Stimulated activated memory B cell treated with anti-CD40 and anti-IgM and Interleukin-4, amounts not matched to agents 10 μg/mL and 1 μg/mL and 100 μg/mL, for 72 hours (primary cell): ENCODE measurements around the gene LY86.

Source experiments
- ATAC-seq: fragments of 150-1000 bp; cut with Tn5 transposase; 2 replicates; pipeline ENCODE4 v1.10.0; 2021
- H3K27ac Mint-ChIP-seq: one replicate; pipeline ENCODE4 v1.8.0; 2022; ENCODE audit warnings: mild to moderate bottlenecking, mixed read lengths
- H3K27me3 Mint-ChIP-seq: one replicate; pipeline ENCODE4 v1.8.0; 2022; ENCODE audit warnings: mixed read lengths
- H3K36me3 Mint-ChIP-seq: one replicate; pipeline ENCODE4 v1.8.0; 2022; ENCODE audit warnings: mixed read lengths
- H3K4me1 Mint-ChIP-seq: one replicate; pipeline ENCODE4 v1.8.0; 2022; ENCODE audit warnings: mixed read lengths
- H3K4me3 Mint-ChIP-seq: one replicate; pipeline ENCODE4 v1.8.0; 2022; ENCODE audit warnings: mild to moderate bottlenecking, moderate library complexity, mixed read lengths
- H3K9me3 Mint-ChIP-seq: one replicate; pipeline ENCODE4 v1.8.0; 2022; ENCODE audit warnings: mixed read lengths

LY86 gene

DNA sequence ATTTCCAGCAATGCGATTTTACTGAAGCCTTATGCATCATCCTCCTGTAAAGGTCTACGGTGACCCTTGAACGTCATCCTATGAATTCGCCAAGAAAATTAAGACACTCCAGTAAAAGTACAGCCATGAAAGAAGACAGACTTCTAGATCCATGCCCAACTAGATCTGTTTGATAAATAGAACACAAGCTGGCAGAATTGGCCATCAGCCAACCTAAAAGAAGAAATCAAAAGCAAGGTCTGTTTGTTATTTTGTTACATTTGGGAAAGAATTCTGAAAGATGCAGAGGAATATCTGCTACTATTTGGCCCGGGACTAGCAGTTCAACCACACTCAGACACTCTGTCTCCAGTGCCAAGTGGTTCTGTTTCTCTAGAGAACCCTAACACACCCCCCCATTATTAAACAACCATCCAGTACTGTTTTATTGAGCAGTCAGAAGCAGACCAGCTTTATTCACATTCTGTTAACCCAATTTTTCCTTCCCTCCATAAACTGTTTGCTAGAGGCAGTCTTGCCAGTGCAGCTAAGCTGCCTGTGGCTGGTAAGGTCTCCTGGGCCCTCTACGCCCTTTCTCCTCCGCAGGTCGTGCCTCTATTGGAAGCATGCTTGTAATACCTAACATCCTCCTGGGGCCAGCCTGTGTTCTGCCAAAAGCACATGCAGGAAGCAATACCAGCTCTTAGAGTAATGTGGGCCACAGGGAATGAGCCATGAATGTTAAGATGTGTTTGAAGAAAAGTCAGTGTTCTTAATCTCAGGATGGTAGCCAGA is 30.7 kb downstream of the LY86 start:
- H3K4me3 Mint-ChIP-seq: no peak overlapping the region
- no peaks in the 10 kb centered on the region for H3K9me3 Mint-ChIP-seq
- H3K4me1 Mint-ChIP-seq: peaks cover 77% of the 10 kb centered on the region
- no peaks in the 10 kb centered on the region for H3K27me3 Mint-ChIP-seq
- peak overlapping the region; percentile 52 for H3K27ac Mint-ChIP-seq
- peaks cover 44% of the 10 kb centered on the region for H3K36me3 Mint-ChIP-seq
- no peak for ATAC-seq

DNA sequence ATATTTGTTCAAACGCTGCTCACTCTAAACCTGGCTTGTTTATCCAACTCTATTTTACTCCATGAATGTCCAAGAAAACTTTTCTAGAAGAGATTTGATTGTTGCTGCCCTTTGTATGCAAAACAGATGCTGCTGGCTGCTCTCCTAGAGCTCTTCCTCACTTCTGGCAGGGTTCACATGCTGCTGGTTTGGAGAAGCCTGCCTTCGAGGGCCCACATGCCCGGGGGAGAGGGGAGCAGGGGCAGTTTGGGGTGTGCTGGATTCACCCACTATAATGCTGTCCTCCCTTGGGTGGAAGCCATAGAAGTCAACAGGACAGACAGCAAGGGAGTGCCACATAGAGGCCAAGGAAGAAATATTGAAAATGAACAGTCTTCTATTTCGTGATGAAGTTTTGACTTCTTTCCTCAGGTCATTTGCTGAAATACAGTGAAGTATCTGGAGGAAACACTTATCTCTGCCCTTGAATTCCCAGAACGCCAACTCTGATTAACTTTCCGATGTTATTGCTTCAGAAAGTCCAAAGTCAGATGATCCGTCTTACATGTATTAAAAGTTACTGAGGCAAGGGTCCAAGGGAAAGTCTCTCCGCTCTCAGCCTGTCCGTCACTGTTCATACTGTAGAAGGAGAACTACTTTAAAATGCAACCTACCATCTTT is 32.4 kb downstream of the LY86 start:
- ATAC-seq: no peak
- no peak overlapping the region for H3K27ac Mint-ChIP-seq
- no peak overlapping the region for H3K4me3 Mint-ChIP-seq
- no peaks in the 10 kb centered on the region for H3K27me3 Mint-ChIP-seq
- peaks cover 50% of the 10 kb centered on the region for H3K36me3 Mint-ChIP-seq
- no peaks in the 10 kb centered on the region for H3K9me3 Mint-ChIP-seq
- peaks cover 78% of the 10 kb centered on the region for H3K4me1 Mint-ChIP-seq

DNA sequence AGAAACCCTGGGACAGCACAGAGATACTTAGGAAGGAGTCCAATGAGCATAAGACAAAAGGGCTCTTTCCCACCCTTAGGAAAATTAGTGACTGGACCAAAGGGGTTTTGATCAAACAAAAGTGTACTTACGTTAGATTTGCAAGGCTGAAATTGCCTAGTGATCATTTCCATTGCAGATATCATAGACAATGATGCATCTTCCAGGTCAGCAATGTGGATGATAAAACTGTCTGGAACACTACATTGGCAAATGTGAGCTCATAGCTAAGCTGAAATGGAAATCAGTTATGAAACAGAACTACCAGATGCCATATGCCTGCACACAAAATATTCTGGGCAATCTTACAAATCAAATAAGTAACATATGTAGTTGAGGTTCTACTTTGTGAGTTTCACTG is 34.0 kb downstream of the LY86 start:
- no peak for ATAC-seq
- Mint-ChIP-seq H3K27ac (no peak overlapping the region), H3K27me3 (no peaks in the 10 kb centered on the region), H3K4me3 (no peak overlapping the region), H3K36me3 (peaks cover 50% of the 10 kb centered on the region), H3K4me1 (peaks cover 68% of the 10 kb centered on the region), H3K9me3 (no peaks in the 10 kb centered on the region)

DNA sequence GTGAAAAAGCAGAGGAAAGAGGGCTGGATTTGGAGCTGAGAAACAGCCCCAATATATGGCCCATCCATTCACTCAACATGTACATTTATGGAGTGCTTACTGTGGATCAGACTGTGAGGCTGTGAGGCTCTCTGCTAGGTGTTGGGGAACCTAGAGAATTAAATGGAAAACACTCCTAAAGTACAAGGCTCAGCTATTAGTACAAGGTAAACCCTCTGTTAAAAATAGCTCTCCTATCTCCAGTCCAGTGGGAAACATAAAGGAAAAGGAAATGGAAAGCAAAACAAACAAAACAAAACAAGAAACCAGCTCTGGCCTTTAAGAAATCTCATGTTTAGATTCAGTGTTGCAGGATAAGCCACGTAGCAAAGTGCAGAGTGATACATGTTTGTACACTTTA is 35.0 kb downstream of the LY86 start:
- Mint-ChIP-seq H3K4me3 (no peak overlapping the region), H3K9me3 (no peaks in the 10 kb centered on the region), H3K4me1 (peaks cover 63% of the 10 kb centered on the region), H3K36me3 (peaks cover 52% of the 10 kb centered on the region), H3K27ac (no peak overlapping the region), H3K27me3 (no peaks in the 10 kb centered on the region)
- no peak for ATAC-seq

DNA sequence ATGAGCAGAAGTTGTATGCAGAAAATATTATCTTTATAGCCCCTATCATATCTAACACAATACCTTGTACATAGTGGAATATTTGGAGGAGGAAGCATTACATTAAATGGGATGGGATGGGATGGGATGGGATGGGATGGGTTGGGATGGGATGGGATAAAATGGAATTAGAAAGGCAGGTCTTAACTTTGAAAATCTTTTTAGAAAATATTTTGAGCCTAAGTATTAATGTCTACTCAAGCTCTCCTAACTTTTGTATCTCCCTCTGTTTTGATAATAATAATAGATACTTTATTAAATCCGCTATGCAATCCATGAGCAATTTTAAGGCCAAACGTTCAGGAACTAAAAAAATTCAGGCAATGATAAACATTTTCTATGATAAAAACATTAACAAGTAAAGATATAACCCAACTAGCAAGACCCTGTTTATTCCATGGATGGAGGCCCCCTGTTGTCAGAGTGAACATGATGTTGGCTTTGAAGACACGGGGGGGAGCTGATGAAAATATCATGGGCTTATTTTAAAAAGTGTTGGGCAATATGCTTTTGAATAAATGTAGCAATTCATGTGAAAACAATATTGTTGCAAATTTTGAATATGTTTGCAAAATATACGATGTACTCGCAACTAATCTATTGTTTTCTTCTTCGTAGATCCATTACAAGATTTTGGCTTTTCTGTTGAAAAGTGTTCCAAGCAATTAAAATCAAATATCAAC is 35.9 kb downstream of the LY86 start:
- H3K27ac Mint-ChIP-seq: no peak overlapping the region
- H3K36me3 Mint-ChIP-seq: peaks cover 49% of the 10 kb centered on the region

DNA sequence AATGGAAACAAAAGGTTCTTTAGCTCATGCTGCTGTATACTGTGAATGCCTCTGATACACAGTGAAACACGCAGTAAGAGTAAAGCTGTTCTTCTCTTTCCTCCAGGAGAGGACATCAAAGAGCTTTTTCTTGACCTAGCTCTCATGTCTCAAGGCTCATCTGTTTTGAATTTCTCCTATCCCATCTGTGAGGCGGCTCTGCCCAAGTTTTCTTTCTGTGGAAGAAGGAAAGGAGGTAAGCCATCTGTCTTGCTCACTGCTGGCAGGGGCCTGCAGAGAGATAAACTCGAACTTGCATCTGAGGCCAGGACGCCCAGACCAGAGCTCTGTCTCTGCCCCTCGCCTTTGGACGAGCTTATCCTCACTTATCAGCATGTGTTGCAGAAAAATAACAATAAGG is 37.7 kb downstream of the LY86 start:
- H3K4me3 Mint-ChIP-seq: no peak overlapping the region
- H3K9me3 Mint-ChIP-seq: no peaks in the 10 kb centered on the region
- H3K36me3 Mint-ChIP-seq: peaks cover 50% of the 10 kb centered on the region
- H3K4me1 Mint-ChIP-seq: peaks cover 41% of the 10 kb centered on the region
- no peak overlapping the region for H3K27ac Mint-ChIP-seq
- no peak for ATAC-seq
- no peaks in the 10 kb centered on the region for H3K27me3 Mint-ChIP-seq

More for the DNA sequence above, 35.9 kb downstream of the LY86 start:
- ATAC-seq: no peak
- no peak overlapping the region for H3K4me3 Mint-ChIP-seq
- peaks cover 56% of the 10 kb centered on the region for H3K4me1 Mint-ChIP-seq
- H3K27me3 Mint-ChIP-seq: no peaks in the 10 kb centered on the region
- H3K9me3 Mint-ChIP-seq: no peaks in the 10 kb centered on the region

DNA sequence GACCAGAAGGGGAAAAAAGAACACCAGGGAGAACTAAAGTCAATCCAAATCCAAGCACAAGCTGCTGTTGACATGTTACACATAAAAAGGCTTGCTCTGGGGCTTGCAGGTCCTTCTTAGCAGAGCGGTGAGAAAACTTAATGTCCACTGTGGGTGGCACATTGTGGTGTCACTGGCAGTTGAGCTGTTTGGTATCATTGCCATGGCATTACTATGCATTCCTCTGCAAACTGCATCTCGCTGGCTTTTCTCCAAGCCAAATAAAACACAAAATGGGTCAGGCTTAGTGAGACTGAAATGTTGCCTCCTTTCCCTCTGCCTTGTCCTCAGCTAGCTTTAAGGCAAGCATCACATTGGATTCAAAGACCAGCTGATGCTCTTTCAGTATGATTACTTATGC is 40.9 kb downstream of the LY86 start:
- no peaks in the 10 kb centered on the region for H3K27me3 Mint-ChIP-seq
- no peaks in the 10 kb centered on the region for H3K9me3 Mint-ChIP-seq
- ATAC-seq: no peak
- no peak overlapping the region for H3K4me3 Mint-ChIP-seq
- H3K36me3 Mint-ChIP-seq: peaks cover 63% of the 10 kb centered on the region
- no peak overlapping the region for H3K27ac Mint-ChIP-seq
- H3K4me1 Mint-ChIP-seq: peaks cover 30% of the 10 kb centered on the region

DNA sequence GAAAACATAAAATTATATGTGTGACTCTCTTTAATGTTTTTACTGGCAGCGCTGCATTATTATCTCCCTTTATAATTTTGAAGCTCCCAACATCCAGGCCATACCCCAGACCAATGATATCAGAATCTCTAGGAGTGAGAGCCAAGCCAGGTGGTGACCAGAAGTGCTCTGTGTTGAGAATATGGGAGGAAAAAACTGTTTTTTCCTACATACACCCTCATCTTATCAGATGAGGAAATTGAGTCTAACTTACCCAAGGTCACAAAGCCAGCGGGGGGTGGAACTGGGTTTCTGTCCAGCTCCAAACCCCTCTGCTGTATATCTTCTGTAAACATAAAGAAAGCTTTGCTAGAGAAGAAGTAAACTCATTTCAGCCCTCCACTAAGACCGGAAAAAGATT is 42.5 kb downstream of the LY86 start:
- Mint-ChIP-seq H3K27me3 (no peaks in the 10 kb centered on the region), H3K4me3 (no peak overlapping the region), H3K27ac (no peak overlapping the region), H3K9me3 (no peaks in the 10 kb centered on the region), H3K36me3 (peaks cover 61% of the 10 kb centered on the region), H3K4me1 (peaks cover 34% of the 10 kb centered on the region)
- no peak for ATAC-seq

DNA sequence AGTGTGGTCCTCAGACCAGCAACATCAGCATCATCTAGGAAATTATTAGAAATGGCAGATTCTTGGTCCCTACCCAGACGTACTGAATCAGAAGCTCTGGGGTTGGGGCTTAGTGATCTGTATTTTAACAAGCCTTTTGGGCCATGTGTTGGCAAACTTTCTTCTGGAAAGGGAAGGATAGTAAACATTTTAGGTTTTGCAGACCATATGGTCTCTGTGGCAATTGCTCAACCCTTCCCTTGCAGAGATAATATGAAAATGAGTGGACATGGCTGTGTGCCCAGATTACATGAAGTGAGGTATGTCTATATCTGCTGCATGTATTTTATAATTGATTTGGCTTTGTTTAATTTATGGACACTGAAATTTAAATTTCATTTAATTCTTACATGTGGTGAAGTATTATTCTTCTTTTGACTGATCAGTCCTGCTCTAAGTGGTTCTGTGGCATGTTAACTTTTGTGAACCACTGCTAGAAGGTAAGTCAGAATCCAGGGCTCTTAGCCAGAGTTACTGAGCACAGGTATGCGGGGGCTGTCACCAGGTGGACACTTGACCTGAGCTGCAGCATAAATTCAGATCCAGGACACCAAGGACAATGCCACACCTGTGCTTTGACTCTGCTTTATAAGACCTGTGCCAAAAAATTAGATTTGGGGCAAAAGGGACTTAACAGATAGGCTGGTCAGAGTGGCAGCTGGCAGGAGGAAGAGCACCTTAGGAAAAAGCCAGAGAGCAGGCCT is 43.2 kb downstream of the LY86 start:
- Mint-ChIP-seq H3K27ac (peak overlapping the region; percentile 24), H3K4me1 (peaks cover 39% of the 10 kb centered on the region), H3K36me3 (peaks cover 57% of the 10 kb centered on the region), H3K9me3 (no peaks in the 10 kb centered on the region), H3K27me3 (no peaks in the 10 kb centered on the region), H3K4me3 (no peak overlapping the region)
- ATAC-seq: no peak

DNA sequence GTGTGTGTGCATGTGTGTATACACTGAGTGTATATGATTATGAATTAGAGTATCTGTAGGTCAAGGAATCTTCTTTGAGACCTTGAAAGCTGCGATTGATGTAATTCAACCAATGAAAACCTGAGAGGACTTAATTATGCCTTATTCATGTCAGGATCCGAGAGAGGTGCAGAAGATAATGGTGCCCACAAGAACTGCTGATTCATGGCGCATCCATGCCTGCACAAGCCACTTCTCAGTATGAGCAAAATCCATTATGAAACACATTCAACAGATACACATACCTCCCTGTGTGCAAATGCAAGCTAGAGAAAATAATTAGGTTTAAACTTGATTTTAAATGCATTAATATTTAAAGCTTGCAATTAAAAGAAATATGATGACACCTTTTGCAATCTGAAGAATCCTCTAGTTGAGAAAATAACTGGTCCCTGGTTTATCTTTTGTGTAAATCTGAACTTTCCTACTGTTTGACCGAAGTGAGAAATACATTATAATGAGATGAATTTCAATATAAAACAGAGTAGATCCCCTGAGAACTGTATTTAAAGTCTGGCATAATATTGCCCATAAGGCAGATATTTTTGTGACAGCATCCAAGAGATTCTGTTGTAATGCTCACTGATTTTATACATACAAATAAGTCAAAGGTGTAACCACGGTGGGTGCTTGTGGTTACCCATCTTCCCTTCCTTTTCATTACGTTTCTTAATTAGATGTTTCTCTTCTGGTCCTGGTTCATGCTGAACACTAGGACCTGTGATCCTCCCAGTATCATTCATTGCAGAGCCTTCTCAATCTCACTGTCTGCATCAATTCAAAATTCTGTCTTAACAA is 45.6 kb downstream of the LY86 start:
- H3K9me3 Mint-ChIP-seq: no peaks in the 10 kb centered on the region

DNA sequence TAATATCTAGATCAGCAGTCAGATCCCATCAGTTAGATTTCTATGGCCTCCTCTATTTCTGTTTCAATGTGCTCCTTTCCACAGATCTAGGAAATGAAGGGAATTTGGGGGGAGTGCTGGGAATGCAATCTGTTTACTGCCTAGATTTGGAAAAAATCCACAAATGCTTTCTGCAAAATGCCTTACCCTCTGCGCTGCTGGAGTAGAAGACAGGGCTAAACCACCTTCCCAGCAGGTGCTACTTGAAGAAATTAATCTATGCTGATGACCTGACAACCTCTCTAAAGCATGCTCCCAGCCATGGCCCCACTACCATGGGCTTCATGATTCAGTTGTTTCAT is 46.2 kb downstream of the LY86 start:
- ATAC-seq: no peak
- no peaks in the 10 kb centered on the region for H3K27me3 Mint-ChIP-seq
- H3K9me3 Mint-ChIP-seq: no peaks in the 10 kb centered on the region
- H3K27ac Mint-ChIP-seq: peak overlapping the region; percentile 16
- no peak overlapping the region for H3K4me3 Mint-ChIP-seq
- peaks cover 34% of the 10 kb centered on the region for H3K4me1 Mint-ChIP-seq
- H3K36me3 Mint-ChIP-seq: peaks cover 47% of the 10 kb centered on the region

More for the DNA sequence above, 45.6 kb downstream of the LY86 start:
- Mint-ChIP-seq H3K36me3 (peaks cover 42% of the 10 kb centered on the region), H3K27me3 (no peaks in the 10 kb centered on the region), H3K4me3 (no peak overlapping the region), H3K4me1 (peaks cover 30% of the 10 kb centered on the region), H3K27ac (peak overlapping the region; percentile 16)
- no peak for ATAC-seq

DNA sequence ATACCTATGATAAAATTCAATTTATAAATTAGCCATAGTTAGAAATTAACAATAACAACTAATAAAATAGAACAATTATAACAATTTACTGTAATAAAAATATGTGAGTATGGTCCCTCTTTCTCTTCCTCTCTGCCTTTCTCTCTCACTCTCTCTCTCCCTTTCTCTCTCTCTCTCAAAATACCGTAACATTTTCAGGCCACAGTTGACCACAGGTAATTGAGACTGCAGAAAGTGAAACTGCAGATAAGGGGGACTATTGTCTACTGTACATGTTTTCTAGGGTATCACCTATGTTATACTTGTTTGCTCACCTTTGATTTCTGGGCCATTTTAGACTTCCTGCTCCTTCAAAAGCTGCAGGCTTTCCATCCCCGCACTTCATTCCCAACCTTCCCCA is 46.8 kb downstream of the LY86 start:
- Mint-ChIP-seq H3K36me3 (peaks cover 49% of the 10 kb centered on the region), H3K27me3 (no peaks in the 10 kb centered on the region), H3K9me3 (no peaks in the 10 kb centered on the region), H3K4me1 (peaks cover 35% of the 10 kb centered on the region), H3K27ac (peak overlapping the region; percentile 40), H3K4me3 (no peak overlapping the region)
- no peak for ATAC-seq

DNA sequence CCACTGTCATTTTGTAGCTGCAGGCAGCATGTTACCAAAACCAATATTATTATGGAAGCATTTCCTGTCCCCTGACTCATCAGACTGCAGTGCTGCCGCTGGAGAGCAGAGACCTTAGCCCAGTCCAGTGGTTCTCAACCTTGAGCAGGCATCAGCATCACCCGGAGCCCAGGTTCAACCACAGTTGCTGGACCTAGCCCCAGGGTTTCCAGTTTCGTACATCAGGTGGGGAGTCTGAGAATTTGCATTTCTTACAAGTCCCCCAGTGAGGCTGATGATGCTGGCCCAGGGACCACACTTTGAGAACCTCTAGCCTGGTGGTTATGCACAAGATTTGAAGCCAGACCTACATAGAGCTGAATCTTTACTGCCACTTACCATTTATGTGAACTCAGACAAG is 47.3 kb downstream of the LY86 start:
- Mint-ChIP-seq H3K4me1 (peaks cover 35% of the 10 kb centered on the region), H3K27ac (peak overlapping the region; percentile 40), H3K27me3 (no peaks in the 10 kb centered on the region), H3K36me3 (peaks cover 52% of the 10 kb centered on the region), H3K9me3 (no peaks in the 10 kb centered on the region), H3K4me3 (no peak overlapping the region)
- ATAC-seq: peak; percentile 39

DNA sequence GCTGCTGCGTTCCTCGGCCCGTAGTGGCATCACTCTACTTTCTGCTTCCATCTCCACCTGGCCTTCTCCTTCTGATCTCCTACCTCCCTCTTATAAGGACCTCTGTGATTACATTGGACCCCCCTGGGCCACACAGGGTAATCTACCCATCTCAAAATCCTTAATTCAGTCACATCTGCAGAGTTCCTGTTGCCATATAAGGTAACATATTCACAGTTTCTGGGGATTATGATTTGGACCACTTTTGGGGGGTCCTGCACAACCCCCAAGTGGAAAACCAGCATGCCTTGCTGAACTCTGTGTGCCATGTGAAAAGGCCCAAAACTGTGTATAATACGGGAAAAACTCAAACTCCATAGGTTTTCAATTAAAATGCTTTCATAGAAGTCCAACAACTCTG is 51.1 kb downstream of the LY86 start:
- H3K4me1 Mint-ChIP-seq: peaks cover 27% of the 10 kb centered on the region
- H3K27ac Mint-ChIP-seq: no peak overlapping the region
- H3K27me3 Mint-ChIP-seq: no peaks in the 10 kb centered on the region
- H3K36me3 Mint-ChIP-seq: peaks cover 50% of the 10 kb centered on the region
- no peaks in the 10 kb centered on the region for H3K9me3 Mint-ChIP-seq
- no peak for ATAC-seq
- no peak overlapping the region for H3K4me3 Mint-ChIP-seq
